Activated CD8-positive, alpha-beta T cell treated with anti-CD3 and anti-CD28 coated beads for 36 hours (primary cell): ENCODE data around the gene FOXP4. TPM values are rescaled to one million over a fixed set of nuclear protein-coding genes. Genes with fewer than 3 reads are reported as not detected.

ENCODE experiments used
- ATAC-seq: fragments of 200-7000 bp; cut with Tn5 transposase; one replicate; pipeline ENCODE4 v1.10.0; 2021; ENCODE audit warnings: mild to moderate bottlenecking, moderate library complexity
- CTCF ChIA-PET: fragments of 350-600 bp; sonication (Branson Sonifier 250); formaldehyde crosslinking; loops from one replicate; lab custom pipeline; 2021; ENCODE audit warnings: antibody characterized with exemption; lab: Charles Lee
- POLR2A ChIA-PET: fragments of 350-600 bp; sonication (Branson Sonifier 250); formaldehyde crosslinking; loops from one replicate; lab custom pipeline; 2021; ENCODE audit warnings: antibody characterized with exemption; lab: Charles Lee
- DNase-seq: peaks from one replicate; pipeline ENCODE4 v3.0.0-alpha.2; 2020
- H3K27ac Mint-ChIP-seq: one replicate; pipeline ENCODE4 v1.8.0; 2021; ENCODE audit warnings: mild to moderate bottlenecking, mixed read lengths
- H3K27me3 Mint-ChIP-seq: one replicate; pipeline ENCODE4 v1.8.0; 2021; ENCODE audit warnings: mixed read lengths
- H3K36me3 Mint-ChIP-seq: one replicate; pipeline ENCODE4 v1.8.0; 2021; ENCODE audit warnings: low read depth, mixed read lengths
- H3K4me1 Mint-ChIP-seq: one replicate; pipeline ENCODE4 v1.8.0; 2021; ENCODE audit warnings: low read depth, mixed read lengths
- H3K4me3 Mint-ChIP-seq: one replicate; pipeline ENCODE4 v1.8.0; 2021; ENCODE audit warnings: mild to moderate bottlenecking, moderate library complexity, mixed read lengths
- H3K9me3 Mint-ChIP-seq: one replicate; pipeline ENCODE4 v1.8.0; 2021; ENCODE audit warnings: mixed read lengths
- intact Hi-C: fragments of 100-400 bp; cut with micrococcal nuclease; formaldehyde crosslinking; loops from one replicate; pipeline ENCODE4 v1.10.0; 2022
- total RNA-seq, 2 experiments: library from RNA; stranded (reverse); gene quantifications; one replicate each; pipeline ENCODE4 v1.2.3, GENCODE V29; 2021
- TF ChIP-seq, protein P1 (sequence below): fragments of 200-600 bp; IDR thresholded peaks from one replicate; pipeline ENCODE4 v1.8.0; 2022; ENCODE audit warnings: antibody characterized with exemption, mild to moderate bottlenecking

Gene FOXP4
- total RNA-seq, 2 experiments from 2014 or later: 11.0 to 11.8 TPM

DNA sequence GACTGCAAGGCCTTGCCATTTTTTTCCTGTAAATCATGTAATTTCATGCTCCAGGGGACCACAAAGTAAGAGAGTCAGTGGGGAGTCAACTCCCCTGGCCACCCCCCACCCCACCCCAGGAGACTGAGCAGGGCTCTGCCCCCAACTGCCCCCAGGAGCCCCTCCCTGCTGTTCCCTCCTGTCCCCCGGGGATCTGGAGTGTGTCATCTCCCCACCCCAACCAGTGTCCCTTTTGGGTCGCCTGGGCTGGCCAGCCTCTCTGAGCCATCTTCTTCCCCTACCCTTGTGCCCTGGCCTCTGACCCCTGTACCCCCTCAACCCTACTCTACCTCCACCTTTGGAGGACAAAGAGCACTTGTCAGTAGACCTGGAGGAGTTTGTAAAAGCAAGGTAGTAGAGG lies 29.4 kb downstream of the FOXP4 start:
- intact Hi-C loops: no loop called here
- Mint-ChIP-seq H3K4me1 (peaks cover 13% of the 10 kb centered on the region), H3K4me3 (no peak overlapping the region), H3K27ac (no peak overlapping the region), H3K9me3 (no peaks in the 10 kb centered on the region), H3K36me3 (no peaks in the 10 kb centered on the region), H3K27me3 (no peaks in the 10 kb centered on the region)
- POLR2A ChIA-PET: no interaction called here
- no peak for ATAC-seq
- CTCF ChIA-PET: no interaction called here
- DNase-seq: no peak
- TF ChIP-seq, protein P1, sequence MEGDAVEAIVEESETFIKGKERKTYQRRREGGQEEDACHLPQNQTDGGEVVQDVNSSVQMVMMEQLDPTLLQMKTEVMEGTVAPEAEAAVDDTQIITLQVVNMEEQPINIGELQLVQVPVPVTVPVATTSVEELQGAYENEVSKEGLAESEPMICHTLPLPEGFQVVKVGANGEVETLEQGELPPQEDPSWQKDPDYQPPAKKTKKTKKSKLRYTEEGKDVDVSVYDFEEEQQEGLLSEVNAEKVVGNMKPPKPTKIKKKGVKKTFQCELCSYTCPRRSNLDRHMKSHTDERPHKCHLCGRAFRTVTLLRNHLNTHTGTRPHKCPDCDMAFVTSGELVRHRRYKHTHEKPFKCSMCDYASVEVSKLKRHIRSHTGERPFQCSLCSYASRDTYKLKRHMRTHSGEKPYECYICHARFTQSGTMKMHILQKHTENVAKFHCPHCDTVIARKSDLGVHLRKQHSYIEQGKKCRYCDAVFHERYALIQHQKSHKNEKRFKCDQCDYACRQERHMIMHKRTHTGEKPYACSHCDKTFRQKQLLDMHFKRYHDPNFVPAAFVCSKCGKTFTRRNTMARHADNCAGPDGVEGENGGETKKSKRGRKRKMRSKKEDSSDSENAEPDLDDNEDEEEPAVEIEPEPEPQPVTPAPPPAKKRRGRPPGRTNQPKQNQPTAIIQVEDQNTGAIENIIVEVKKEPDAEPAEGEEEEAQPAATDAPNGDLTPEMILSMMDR: no peak

DNA sequence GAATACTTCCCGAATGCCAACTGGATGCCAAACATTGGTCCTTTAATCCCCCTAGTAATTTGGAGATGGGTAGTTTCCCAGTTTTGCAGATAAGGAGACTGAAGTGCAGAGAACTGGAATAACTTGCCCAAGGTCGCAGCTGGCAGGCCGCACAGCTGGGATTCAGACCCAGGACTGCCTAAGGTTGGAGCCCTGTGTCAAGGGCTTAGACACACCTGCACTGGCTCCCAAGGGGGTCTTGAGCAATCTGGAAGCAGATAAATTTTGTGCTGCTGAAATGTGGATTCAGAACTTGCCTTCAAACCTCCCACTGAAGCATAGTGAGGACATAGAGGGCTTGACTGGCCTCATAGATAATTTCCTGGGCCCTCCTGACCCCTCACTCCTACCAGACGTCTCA lies 30.5 kb downstream of the FOXP4 start:
- Mint-ChIP-seq H3K4me3 (no peak overlapping the region), H3K4me1 (peaks cover 4% of the 10 kb centered on the region), H3K36me3 (no peaks in the 10 kb centered on the region), H3K27me3 (no peaks in the 10 kb centered on the region), H3K27ac (no peak overlapping the region), H3K9me3 (no peaks in the 10 kb centered on the region)
- DNase-seq: no peak
- TF ChIP-seq, protein P1: no peak
- intact Hi-C loops: no loop called here
- no peak for ATAC-seq
- ChIA-PET CTCF (interaction anchor here (1.2 kb wide), 1 partner anchor 26 kb away, joined by 3 read pairs; no protein-coding TSS in a partner anchor), POLR2A (no interaction called here)

DNA sequence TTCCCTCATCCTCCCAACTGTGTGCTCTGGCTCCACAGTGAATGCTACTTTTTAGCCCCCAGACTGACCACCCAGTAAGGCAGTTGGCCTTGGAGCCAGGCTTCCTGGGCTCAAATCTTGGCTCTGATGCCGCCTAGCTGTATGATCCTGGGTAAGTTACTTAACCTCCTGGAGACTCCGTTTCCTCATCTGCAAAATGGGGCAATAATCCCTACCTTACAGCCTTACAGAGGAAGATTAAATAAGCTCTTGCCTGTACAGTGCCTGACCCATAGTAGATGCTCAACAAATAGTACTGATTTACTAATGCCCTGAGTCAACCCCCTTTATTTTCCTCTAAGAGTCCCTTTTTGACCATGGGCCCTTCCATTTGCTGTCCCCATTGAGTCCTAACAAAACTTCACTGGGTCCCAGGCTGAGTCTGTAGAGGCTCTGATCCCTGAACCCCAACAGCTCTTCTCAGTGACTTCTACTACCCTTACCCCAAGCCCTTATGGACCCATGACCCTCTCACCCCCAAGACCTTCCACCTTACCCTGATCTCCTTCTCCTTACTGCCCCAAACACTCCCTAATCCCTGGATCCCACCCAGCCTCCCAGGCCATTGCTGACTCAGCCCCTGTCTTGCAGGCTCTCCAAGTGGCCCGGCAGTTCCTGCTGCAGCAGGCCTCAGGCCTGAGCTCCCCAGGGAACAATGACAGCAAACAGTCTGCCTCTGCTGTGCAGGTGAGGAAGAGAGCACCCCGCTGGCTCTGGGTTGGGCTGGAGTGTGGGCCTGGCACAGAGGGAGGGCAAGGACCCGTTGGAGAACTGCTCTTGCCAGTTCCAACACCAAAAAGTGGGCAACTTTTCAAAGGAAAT lies 31.4 kb downstream of the FOXP4 start:
- Mint-ChIP-seq H3K36me3 (no peaks in the 10 kb centered on the region), H3K27me3 (no peaks in the 10 kb centered on the region), H3K9me3 (no peaks in the 10 kb centered on the region), H3K27ac (no peak overlapping the region), H3K4me3 (no peak overlapping the region), H3K4me1 (no peaks in the 10 kb centered on the region)
- TF ChIP-seq, protein P1: no peak
- ATAC-seq: no peak
- intact Hi-C loops: no loop called here
- no peak for DNase-seq
- CTCF ChIA-PET: interaction anchor here (1.2 kb wide), 1 partner anchor 25 kb away, joined by 3 read pairs; no protein-coding TSS in a partner anchor
- POLR2A ChIA-PET: interaction anchor here (1.1 kb wide), 1 partner anchor 60 kb away, joined by 3 read pairs; no protein-coding TSS in a partner anchor

DNA sequence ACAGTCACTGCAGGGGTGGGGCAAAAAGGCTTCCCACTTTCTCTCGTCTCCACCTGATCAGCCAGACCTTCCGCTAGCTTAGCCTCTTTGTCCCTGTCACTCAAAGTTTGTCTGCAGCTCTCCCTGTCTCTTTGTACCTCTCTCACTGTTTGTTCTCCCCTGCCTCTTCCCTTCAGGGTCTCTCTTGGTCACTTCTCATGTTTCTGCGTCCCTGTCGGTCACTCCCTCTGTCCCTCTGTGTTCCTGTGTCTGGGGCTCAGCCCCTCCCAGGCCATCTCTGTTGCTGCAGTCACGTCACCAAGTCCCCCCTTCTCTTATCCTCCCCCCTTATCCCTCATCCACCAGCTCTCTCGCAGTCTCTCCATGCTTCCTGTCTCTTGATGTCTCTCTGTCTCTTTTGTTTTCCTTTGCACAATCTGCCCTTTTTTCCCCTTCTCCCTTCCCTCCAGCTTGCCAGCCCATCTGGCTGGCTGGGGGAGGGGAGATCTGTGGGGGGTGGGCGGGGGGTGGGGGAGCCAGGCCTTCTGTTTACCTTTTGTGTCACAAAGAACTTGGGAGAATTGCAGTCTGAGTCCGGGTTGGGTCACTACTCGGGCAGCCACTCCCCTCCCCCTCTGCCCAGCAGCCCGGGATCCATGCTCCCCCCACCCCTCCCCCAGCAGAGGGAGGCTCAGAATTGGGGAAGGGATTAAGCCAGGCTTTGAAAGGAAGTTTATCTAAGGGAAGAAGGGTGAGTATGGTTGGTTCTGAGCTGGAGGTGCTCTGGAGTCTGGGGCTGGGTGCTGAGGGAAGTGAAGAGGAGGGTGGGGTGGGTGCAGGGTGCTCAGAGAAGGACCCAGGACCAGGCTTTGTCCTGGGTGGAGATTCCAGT lies 32.3 kb downstream of the FOXP4 start:
- ATAC-seq: no peak
- H3K27ac Mint-ChIP-seq: no peak overlapping the region

More for the DNA sequence above, 32.3 kb downstream of the FOXP4 start:
- ChIA-PET POLR2A (interaction anchor here (1.1 to 1.5 kb wide), 2 partner anchors 61 to 82 kb away, joined by 3 to 7 read pairs; no protein-coding TSS in a partner anchor), CTCF (interaction anchor here (0.9 to 2.1 kb wide), 2 partner anchors 13 to 154 kb away, joined by 3 to 5 read pairs; no protein-coding TSS in a partner anchor)
- intact Hi-C loops: no loop called here
- no peak for DNase-seq
- TF ChIP-seq, protein P1: no peak
- Mint-ChIP-seq H3K4me3 (no peak overlapping the region), H3K9me3 (no peaks in the 10 kb centered on the region), H3K36me3 (no peaks in the 10 kb centered on the region), H3K27me3 (no peaks in the 10 kb centered on the region), H3K4me1 (no peaks in the 10 kb centered on the region)
